Smooth muscle cell of the pulmonary artery (primary cell): Measurements from ENCODE around the gene KLK7. TPM values are rescaled to one million over a fixed set of nuclear protein-coding genes. Genes with fewer than 3 reads are reported as not detected.

Experiments used
- total RNA-seq: library from RNA; depleted of rRNA; stranded (reverse); fragments of >200 nt; gene quantifications from 2 replicates; pipeline ENCODE4 v1.2.3, GENCODE V29; 2014

Gene KLK7
- 0.13 TPM in 1 of 2 replicates, not detected in the other for total RNA-seq

GRCh38 chr19:50983625-50984292 is at the start of gene KLK7:
Gene KLK7 (minus strand): TSS chr19:50983917. CDS start chr19:50982399, 1,518 bp downstream.

GRCh38 chr19:51026554-51026831 is 42.8 kb upstream of the KLK7 start, which contains the start of gene KLK11:
Gene KLK11 (minus strand): TSS chr19:51026616. CDS start chr19:51025631, 985 bp downstream.

GRCh38 chr19:51019544-51019925 is 35.8 kb upstream of the KLK7 start, which contains the start of gene KLK10:
Gene KLK10 (minus strand): TSS chr19:51019709. CDS start chr19:51019130, 579 bp downstream.

GRCh38 chr19:51001515-51001914 is 17.8 kb upstream of the KLK7 start, which contains the start of gene KLK8:
Gene KLK8 (minus strand): TSS chr19:51001604. CDS start chr19:51001167, 437 bp downstream.

GRCh38 chr19:50969413-50969760 is 14.3 kb downstream of the KLK7 start, which contains the start of gene KLK6:
Gene KLK6 (minus strand): TSS chr19:50969591. CDS start chr19:50968104, 1,487 bp downstream.

GRCh38 chr19:50952910-50953309 is 30.8 kb downstream of the KLK7 start, which contains the start of gene KLK5:
Gene KLK5 (minus strand): TSS chr19:50953038. CDS start chr19:50952657, 381 bp downstream.

Other genes starting within 250 kb of the KLK7 start
- not detected in 2 replicates for gene GPR32, start 213.5 kb downstream of the KLK7 start, total RNA-seq
- not detected in 2 replicates for gene ACP4, start 193.5 kb downstream of the KLK7 start, total RNA-seq
- gene KLK1, start 160.1 kb downstream of the KLK7 start, total RNA-seq, result not detected in 2 replicates
- not detected in 2 replicates for gene KLK15, start 150.3 kb downstream of the KLK7 start, total RNA-seq
- gene KLK3, start 129.0 kb downstream of the KLK7 start, total RNA-seq, result not detected in 2 replicates
- not detected in 2 replicates for gene KLK2, start 110.5 kb downstream of the KLK7 start, total RNA-seq
- gene KLK4, start 72.5 kb downstream of the KLK7 start, total RNA-seq, result not detected in 2 replicates
- gene KLK5, start 30.9 kb downstream of the KLK7 start, total RNA-seq, result not detected in 2 replicates
- gene KLK6, start 14.3 kb downstream of the KLK7 start, total RNA-seq, result not detected in 2 replicates
- not detected in 2 replicates for gene KLK8, start 17.7 kb upstream of the KLK7 start, total RNA-seq
- gene KLK10, start 35.8 kb upstream of the KLK7 start, total RNA-seq, result not detected in 2 replicates
- not detected in 2 replicates for gene KLK11, start 42.7 kb upstream of the KLK7 start, total RNA-seq
- gene KLK12, start 51.1 kb upstream of the KLK7 start, total RNA-seq, result not detected in 2 replicates
- not detected in 2 replicates for gene KLK13, start 81.2 kb upstream of the KLK7 start, total RNA-seq
- not detected in 2 replicates for gene KLK14, start 99.0 kb upstream of the KLK7 start, total RNA-seq
- 5.3 and 8.8 TPM in 2 replicates for gene CTU1, start 124.5 kb upstream of the KLK7 start, total RNA-seq
- gene SIGLEC9, start 141.0 kb upstream of the KLK7 start, total RNA-seq, result not detected in 2 replicates
- not detected in 2 replicates for gene SIGLEC7, start 158.4 kb upstream of the KLK7 start, total RNA-seq
- not detected in 2 replicates for gene CD33, start 241.2 kb upstream of the KLK7 start, total RNA-seq